Left ventricle myocardium inferior (tissue), 1 donor: Measurements from ENCODE around the gene RAP1GAP. TPM values are rescaled to one million over a fixed set of nuclear protein-coding genes. Genes with fewer than 3 reads are reported as not detected.

Experiments used
- DNase-seq: peaks from one replicate; pipeline ENCODE4 v3.0.0-alpha.2; 2020
- H3K27ac ChIP-seq: fragments of 200-600 bp; replicated peaks from 2 replicates; pipeline ENCODE4 v1.8.0; 2021
- H3K27me3 ChIP-seq: fragments of 200-600 bp; 2 replicates; pipeline ENCODE4 v1.8.0; 2021; ENCODE audit warnings: low read depth
- H3K36me3 ChIP-seq: fragments of 200-600 bp; 2 replicates; pipeline ENCODE4 v1.8.0; 2021
- H3K4me1 ChIP-seq: fragments of 200-600 bp; 2 replicates; pipeline ENCODE4 v1.8.0; 2021
- H3K4me3 ChIP-seq: fragments of 200-600 bp; 2 replicates; pipeline ENCODE4 v1.8.0; 2021; ENCODE audit warnings: mild to moderate bottlenecking, moderate library complexity
- H3K9me3 ChIP-seq: fragments of 200-600 bp; replicated peaks from 2 replicates; pipeline ENCODE4 v1.8.0; 2021
- CTCF ChIP-seq: fragments of 200-600 bp; IDR thresholded peaks from 2 replicates; pipeline ENCODE4 v1.8.0; 2021; ENCODE audit warnings: antibody characterized with exemption, mild to moderate bottlenecking, borderline replicate concordance
- intact Hi-C: fragments of 100-400 bp; cut with micrococcal nuclease; formaldehyde crosslinking; loops from one replicate; pipeline ENCODE4 v1.11.0; 2022
- total RNA-seq: library from RNA; stranded (reverse); fragmentation: NEBNext Ultra II Directional; extraction: Animal tissue kit (Norgen Biotek cat#: 25700); gene quantifications from one replicate; pipeline ENCODE4 v1.2.1, GENCODE V29; 2021
- donor health status: DM: no; HTN: yes; CAD: no; lungs with severe emphysema.

RAP1GAP gene
- total RNA-seq, 1 donor from 2014 or later: 6.2 TPM

- no peaks in the 10 kb centered on the region for H3K27me3 ChIP-seq
- peaks cover 91% of the 10 kb centered on the region for H3K36me3 ChIP-seq
- H3K27ac ChIP-seq: no peak overlapping the region
- H3K9me3 ChIP-seq: peaks cover 7% of the 10 kb centered on the region
- intact Hi-C loops: no loop called here
- H3K4me1 ChIP-seq: no peaks in the 10 kb centered on the region
- H3K4me3 ChIP-seq: no peak overlapping the region
- TF ChIP-seq CTCF: no peak
- no peak for DNase-seq
Observed at GRCh38 chr1:21687081-21687529, 17.9 kb upstream of the RAP1GAP start.

- no peak overlapping the region for H3K27ac ChIP-seq
- H3K4me3 ChIP-seq: no peak overlapping the region
- no peak for DNase-seq
- H3K4me1 ChIP-seq: no peaks in the 10 kb centered on the region
- intact Hi-C loops: no loop called here
- peaks cover 92% of the 10 kb centered on the region for H3K36me3 ChIP-seq
- TF ChIP-seq CTCF: no peak
- no peaks in the 10 kb centered on the region for H3K27me3 ChIP-seq
- H3K9me3 ChIP-seq: peaks cover 7% of the 10 kb centered on the region
Observed at GRCh38 chr1:21685946-21686678, 17.0 kb upstream of the RAP1GAP start.

GRCh38 chr1:21681426-21681825 lies 12.3 kb upstream of the RAP1GAP start:
- no peak for TF ChIP-seq CTCF
- no peak for DNase-seq
- intact Hi-C loops: no loop called here

GRCh38 chr1:21680918-21681317 lies 11.8 kb upstream of the RAP1GAP start:
- intact Hi-C loops: no loop called here
- H3K36me3 ChIP-seq: peaks cover 83% of the 10 kb centered on the region
- no peak for DNase-seq
- no peak overlapping the region for H3K27ac ChIP-seq
- H3K9me3 ChIP-seq: peaks cover 7% of the 10 kb centered on the region
- no peak overlapping the region for H3K4me3 ChIP-seq
- no peaks in the 10 kb centered on the region for H3K27me3 ChIP-seq
- TF ChIP-seq CTCF: no peak
- no peaks in the 10 kb centered on the region for H3K4me1 ChIP-seq

More at GRCh38 chr1:21681426-21681825, 12.3 kb upstream of the RAP1GAP start:
- Histone ChIP-seq H3K9me3 (peaks cover 7% of the 10 kb centered on the region), H3K36me3 (peaks cover 88% of the 10 kb centered on the region), H3K4me3 (no peak overlapping the region), H3K27me3 (no peaks in the 10 kb centered on the region), H3K27ac (no peak overlapping the region), H3K4me1 (no peaks in the 10 kb centered on the region)

- peaks cover 78% of the 10 kb centered on the region for H3K36me3 ChIP-seq
- no peak for TF ChIP-seq CTCF
- H3K4me1 ChIP-seq: no peaks in the 10 kb centered on the region
- DNase-seq: no peak
- intact Hi-C loops: no loop called here
- H3K4me3 ChIP-seq: no peak overlapping the region
- H3K9me3 ChIP-seq: peaks cover 7% of the 10 kb centered on the region
- H3K27me3 ChIP-seq: no peaks in the 10 kb centered on the region
- H3K27ac ChIP-seq: no peak overlapping the region
Observed at GRCh38 chr1:21680381-21680780, 11.2 kb upstream of the RAP1GAP start.
